Colon (tissue), 2 donors: ENCODE results near the gene PLCD4.

Experiments used
- FAIRE-seq: peaks from 2 replicates; lab custom pipeline; 2012; peaks lifted over from hg19 to GRCh38; lab: Jason Lieb, UNC
- donor health status: control.
- donor health status: control.

The PLCD4 gene

DNA sequence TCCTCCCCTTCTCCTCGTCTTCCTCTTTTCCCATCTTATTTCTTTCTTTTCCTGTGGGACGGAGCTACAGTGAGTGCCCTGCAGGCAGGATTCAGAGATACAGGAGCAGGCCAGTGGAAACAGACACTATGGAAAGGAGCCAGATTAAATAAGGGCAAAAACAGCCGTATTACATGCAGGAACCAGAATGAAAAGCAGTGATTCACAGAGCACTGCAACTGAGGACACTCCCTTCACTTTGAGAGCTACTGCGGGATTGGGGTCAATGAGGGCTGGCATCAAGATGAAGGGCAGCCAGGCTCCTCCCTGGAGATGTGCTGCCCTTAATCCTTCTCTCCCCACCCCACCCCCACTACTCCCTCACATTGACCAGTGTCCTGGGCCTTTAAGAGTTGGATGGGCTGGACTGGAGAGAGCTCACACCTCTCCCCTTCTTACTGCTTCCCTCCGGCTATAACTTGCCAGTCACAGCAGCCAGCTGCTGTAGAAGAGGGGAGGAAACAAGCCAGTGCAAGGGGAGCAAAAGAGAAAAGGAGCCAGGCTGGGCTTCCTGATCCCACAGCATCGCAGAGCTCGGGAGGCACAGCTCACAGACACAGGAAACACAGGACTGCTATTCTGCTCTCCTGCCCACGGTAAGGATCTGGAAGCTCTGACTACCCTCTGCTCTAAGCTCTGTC is at the start of gene PLCD4:
Gene PLCD4 (plus strand): TSS at position 464 of the 680 bp plus-strand sequence. CDS start 7,841 bp downstream, outside the sequence.
- no peak for FAIRE-seq

DNA sequence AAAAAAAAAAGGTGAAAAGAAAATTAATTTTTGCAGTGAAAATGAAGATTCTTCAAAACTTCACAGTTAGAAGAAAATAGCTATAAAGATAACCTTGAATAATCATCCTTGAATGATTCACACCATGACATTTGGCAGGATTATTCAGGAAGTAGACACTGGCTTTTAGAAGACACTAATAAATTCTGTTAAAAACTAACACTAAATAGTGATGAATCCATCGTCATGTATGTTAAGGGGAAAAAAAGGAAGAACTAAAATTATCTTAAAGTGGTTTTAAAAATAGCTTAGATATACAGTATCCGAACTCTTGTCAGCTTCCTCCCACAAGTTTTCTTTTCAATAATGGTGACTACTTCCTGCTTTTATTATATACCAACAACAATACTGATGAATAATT is 49.8 kb upstream of the PLCD4 start:
- FAIRE-seq, result no peak

- no peak for FAIRE-seq
Observed at GRCh38 chr2:218558986-218559385, 48.7 kb upstream of the PLCD4 start.

DNA sequence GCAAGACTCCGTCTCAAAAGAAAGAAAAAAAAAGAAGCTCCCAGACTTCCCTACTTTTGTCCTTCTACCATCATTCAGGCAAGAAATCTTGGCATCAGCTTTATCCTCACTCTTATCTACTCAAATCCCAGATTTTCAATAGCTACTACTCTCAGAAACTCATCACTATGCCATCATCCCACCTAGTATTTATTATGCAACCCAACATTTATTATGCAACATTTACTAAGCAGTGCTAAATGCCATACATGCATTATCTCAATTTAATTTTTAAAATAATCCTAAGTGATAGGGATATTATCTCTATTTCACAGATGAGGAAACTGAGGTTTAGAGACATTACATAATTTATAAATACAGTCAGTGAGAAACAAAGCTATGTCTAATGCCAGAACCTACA is 43.6 kb upstream of the PLCD4 start:
- no peak for FAIRE-seq

GRCh38 chr2:218566296-218566695 is 41.4 kb upstream of the PLCD4 start:
- FAIRE-seq, result no peak

- no peak for FAIRE-seq
Observed at GRCh38 chr2:218567797-218568189, 39.9 kb upstream of the PLCD4 start.

- no peak for FAIRE-seq
Observed at GRCh38 chr2:218568190-218569037, 39.3 kb upstream of the PLCD4 start, which contains the start of the genes CNOT9 and USP37. CNOT9 (plus strand) TSS chr2:218568839; CDS start chr2:218568955, 116 bp downstream. USP37 (minus strand) TSS chr2:218568351; CDS start chr2:218558653, 9,698 bp downstream.

DNA sequence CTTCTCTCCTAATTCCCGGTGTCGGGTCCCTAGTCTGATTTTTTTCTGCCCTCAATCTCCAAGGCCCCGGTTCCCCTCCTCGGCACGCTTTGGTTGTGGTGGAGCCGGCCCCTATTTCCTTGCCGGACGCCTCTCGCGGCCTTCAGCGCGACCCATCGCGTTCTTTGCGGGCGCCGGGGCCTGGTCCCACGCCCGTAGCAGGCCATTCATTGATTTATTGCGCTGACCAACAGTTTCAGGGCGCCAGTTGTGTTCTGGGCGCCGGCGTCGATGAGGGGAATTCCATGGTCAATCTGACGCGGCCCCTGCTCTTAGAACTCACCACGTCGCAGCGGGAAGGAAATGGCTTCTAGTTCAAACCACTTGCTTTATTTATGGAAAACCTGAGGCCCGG is 38.7 kb upstream of the PLCD4 start:
- no peak for FAIRE-seq

- no peak for FAIRE-seq
Observed at GRCh38 chr2:218569661-218570500, 37.8 kb upstream of the PLCD4 start.

- no peak for FAIRE-seq
Observed at GRCh38 chr2:218570850-218571249, 36.8 kb upstream of the PLCD4 start.

DNA sequence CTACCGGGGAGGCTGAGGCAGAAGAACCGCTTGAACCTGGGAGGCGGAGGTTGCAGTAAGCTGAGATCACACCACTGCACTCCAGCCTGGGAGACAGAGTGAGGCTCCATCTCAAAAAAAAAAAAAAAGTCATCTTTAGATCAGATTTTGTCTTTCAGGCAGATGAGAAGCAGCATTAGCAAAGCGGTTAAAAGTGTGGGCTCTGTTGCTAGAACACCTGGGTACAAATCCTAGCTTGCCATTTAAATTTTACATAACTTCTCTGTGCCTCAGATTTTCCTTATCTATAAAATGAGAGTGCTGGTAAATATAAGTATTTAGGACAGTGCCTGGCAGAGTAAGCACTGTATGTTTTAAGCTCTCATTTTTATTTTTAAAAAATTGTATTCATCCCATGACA is 30.8 kb upstream of the PLCD4 start:
- no peak for FAIRE-seq

- FAIRE-seq, result no peak
Observed at GRCh38 chr2:218577482-218578220, 30.0 kb upstream of the PLCD4 start.

GRCh38 chr2:218578272-218578877 is 29.3 kb upstream of the PLCD4 start:
- no peak for FAIRE-seq

- FAIRE-seq, result no peak
Observed at GRCh38 chr2:218582076-218582475, 25.6 kb upstream of the PLCD4 start.

DNA sequence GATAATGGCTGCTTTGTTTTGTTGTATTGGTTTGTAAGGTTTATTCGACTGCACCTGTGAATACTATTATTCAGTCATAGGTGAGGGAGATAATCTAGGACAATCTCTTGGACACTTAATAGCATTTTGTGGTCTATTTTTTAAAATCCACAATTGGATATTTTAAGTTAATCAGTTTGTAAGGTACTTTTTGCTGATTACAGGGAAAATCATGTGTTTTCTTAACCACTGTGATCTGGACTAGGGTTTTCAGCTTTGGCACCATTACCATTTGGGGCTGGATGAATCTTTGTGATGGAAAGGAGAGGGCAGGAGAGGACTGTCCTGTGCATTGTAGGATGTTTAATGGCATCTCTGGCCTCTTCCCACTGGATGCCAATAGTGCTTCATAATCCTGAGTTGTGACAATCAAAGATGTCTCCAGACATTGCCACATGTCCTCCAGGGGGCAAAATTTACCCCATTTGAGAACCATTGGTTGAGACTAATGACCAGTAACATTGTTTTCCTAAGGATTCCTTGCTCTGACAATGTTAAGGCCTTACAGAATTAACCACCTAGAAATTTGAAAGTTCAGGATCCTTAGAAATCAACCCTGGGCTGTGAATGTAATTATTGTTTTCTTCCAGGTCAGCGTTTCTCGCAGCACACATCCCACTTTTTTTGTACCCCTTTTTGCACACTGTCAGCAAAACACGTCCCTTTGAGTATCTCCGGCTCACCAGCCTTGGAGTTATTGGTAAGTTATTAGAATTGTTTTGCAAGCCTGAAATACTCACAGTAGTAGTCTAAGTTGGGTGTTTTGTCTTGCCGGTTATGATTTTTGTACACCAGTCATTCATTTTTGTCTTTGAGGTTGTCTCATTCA is 23.5 kb upstream of the PLCD4 start:
- FAIRE-seq, result no peak

GRCh38 chr2:218585541-218585940 is 22.2 kb upstream of the PLCD4 start:
- no peak for FAIRE-seq

GRCh38 chr2:218605432-218605831 is 2.3 kb upstream of the PLCD4 start:
- FAIRE-seq, result no peak

DNA sequence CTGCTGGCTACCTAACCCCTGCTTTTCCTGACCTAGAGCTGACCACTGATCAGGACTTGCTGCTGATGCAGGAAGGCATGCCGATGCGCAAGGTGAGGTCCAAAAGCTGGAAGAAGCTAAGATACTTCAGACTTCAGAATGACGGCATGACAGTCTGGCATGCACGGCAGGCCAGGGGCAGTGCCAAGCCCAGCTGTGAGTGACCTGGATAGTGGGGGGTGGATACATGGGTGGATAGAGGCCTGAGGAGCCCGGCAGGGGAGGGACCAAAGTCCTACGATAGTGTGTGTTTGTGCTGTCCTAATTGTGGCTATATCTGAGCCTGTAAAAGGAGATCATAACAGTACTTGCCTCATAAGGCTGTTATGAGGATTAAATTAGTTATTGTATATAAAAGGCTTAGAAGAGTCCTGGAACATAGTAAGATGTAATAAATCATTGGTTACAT is 8.2 kb downstream of the PLCD4 start:
- no peak for FAIRE-seq

GRCh38 chr2:218618102-218618860 is 10.6 kb downstream of the PLCD4 start:
- no peak for FAIRE-seq
